A673 (cell line): ENCODE results near the gene MUC16. TPM values are rescaled to one million over a fixed set of nuclear protein-coding genes. Genes with fewer than 3 reads are reported as not detected.

Experiments
- BruUV-seq: library from RNA; stranded (reverse); fragments of 400-500 nt; replicated peaks from 2 replicates; lab custom pipeline; 2021; lab: Mats Ljungman, UMichigan
- CTCF ChIA-PET: fragments of 300-600 bp; sonication (Branson Sonifier 250); formaldehyde crosslinking; loops from one replicate; lab custom pipeline; 2022; ENCODE audit warnings: antibody characterized with exemption; lab: Charles Lee
- POLR2A ChIA-PET: fragments of 300-600 bp; sonication (Branson Sonifier 250); formaldehyde crosslinking; loops from one replicate; lab custom pipeline; 2022; ENCODE audit warnings: antibody characterized with exemption; ENCODE audit not compliant: low non-redundant PET; lab: Charles Lee
- DNase-seq: peaks from one replicate; pipeline ENCODE4 v3.0.0-alpha.2; 2015; ENCODE audit warnings: low spot score
- H3K27ac ChIP-seq: fragments of 200-600 bp; sonication (generic); 2 replicates; pipeline ENCODE4 v1.5.1; 2016; ENCODE audit warnings: mixed run types, low read depth, mild to moderate bottlenecking, mixed read lengths, antibody characterized with exemption, low read length; ENCODE audit not compliant: poor library complexity, severe bottlenecking
- H3K27me3 ChIP-seq: fragments of 200-600 bp; sonication (generic); replicated peaks from 2 replicates; pipeline ENCODE4 v1.6.1; 2017; ENCODE audit warnings: mixed run types, low read depth, mild to moderate bottlenecking, mixed read lengths, antibody characterized with exemption, low read length; ENCODE audit not compliant: insufficient read depth, poor library complexity
- H3K36me3 ChIP-seq: fragments of 200-600 bp; sonication (generic); 2 replicates; pipeline ENCODE4 v1.6.1; 2016; ENCODE audit warnings: mixed run types, mild to moderate bottlenecking, mixed read lengths, antibody characterized with exemption, low read length; ENCODE audit not compliant: insufficient read depth, poor library complexity, severe bottlenecking
- H3K4me1 ChIP-seq: fragments of 200-600 bp; sonication (generic); 2 replicates; pipeline ENCODE4 v1.6.1; 2017; ENCODE audit warnings: mixed run types, mild to moderate bottlenecking, mixed read lengths, antibody characterized with exemption, low read length; ENCODE audit not compliant: insufficient read depth, poor library complexity, severe bottlenecking
- H3K4me3 ChIP-seq: fragments of 200-600 bp; sonication (generic); 2 replicates; pipeline ENCODE4 v1.5.1; 2016; ENCODE audit warnings: low read depth, mixed run types, mild to moderate bottlenecking, mixed read lengths, low read length; ENCODE audit not compliant: poor library complexity, severe bottlenecking
- H3K9me3 ChIP-seq: fragments of 200-600 bp; sonication (generic); 2 replicates; pipeline ENCODE4 v1.6.1; 2016; ENCODE audit warnings: mixed run types, low read depth, mild to moderate bottlenecking, mixed read lengths, antibody characterized with exemption, low read length; ENCODE audit not compliant: poor library complexity, severe bottlenecking
- EZH2 ChIP-seq: fragments of 200-600 bp; sonication (generic); IDR thresholded peaks from 2 replicates; pipeline ENCODE4 v1.6.1; 2017; ENCODE audit warnings: borderline replicate concordance, low read depth, mild to moderate bottlenecking, mixed read lengths, antibody characterized with exemption, low read length; ENCODE audit not compliant: poor library complexity, severe bottlenecking
- intact Hi-C: fragments of 100-400 bp; cut with micrococcal nuclease; formaldehyde crosslinking; loops from one replicate; pipeline ENCODE4 v1.10.0; 2022; ENCODE audit not compliant: unreplicated experiment
- total RNA-seq: library from RNA; stranded (reverse); gene quantifications from 2 replicates; pipeline ENCODE4 v1.2.3, GENCODE V29; 2021
- TF ChIP-seq, protein P1 (sequence below): fragments of 300-800, 200-600 bp; sonication (generic); conservative IDR thresholded peaks from 2 replicates; pipeline ENCODE4 v1.5.1; 2017; ENCODE audit warnings: low read depth, mild to moderate bottlenecking, antibody characterized with exemption, low read length, moderate library complexity, mixed read lengths

MUC16 gene
- total RNA-seq, 1 experiment from 2014 or later = not detected

DNA sequence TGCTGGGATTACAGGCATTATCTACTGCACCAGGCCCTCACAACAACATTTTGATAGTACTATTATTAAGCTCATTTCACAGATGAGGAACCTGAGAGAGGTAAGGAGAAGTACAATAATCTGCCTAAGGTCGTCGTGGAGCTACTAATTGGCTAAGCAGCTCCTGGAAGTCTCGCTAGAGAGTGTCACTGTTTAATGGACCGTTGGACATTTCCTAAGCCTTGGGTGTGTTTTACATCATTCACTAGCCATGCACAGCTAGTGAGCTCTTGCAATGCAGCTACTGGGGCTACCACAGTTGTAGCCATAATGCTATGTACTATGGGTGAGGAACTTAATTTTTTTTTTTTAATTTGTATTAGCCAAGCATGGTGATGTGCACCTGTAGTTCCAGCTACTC, 42.7 kb upstream of the MUC16 start:
- H3K4me1 ChIP-seq = no peaks in the 10 kb centered on the region
- no peak for TF ChIP-seq EZH2
- TF ChIP-seq, protein P1, sequence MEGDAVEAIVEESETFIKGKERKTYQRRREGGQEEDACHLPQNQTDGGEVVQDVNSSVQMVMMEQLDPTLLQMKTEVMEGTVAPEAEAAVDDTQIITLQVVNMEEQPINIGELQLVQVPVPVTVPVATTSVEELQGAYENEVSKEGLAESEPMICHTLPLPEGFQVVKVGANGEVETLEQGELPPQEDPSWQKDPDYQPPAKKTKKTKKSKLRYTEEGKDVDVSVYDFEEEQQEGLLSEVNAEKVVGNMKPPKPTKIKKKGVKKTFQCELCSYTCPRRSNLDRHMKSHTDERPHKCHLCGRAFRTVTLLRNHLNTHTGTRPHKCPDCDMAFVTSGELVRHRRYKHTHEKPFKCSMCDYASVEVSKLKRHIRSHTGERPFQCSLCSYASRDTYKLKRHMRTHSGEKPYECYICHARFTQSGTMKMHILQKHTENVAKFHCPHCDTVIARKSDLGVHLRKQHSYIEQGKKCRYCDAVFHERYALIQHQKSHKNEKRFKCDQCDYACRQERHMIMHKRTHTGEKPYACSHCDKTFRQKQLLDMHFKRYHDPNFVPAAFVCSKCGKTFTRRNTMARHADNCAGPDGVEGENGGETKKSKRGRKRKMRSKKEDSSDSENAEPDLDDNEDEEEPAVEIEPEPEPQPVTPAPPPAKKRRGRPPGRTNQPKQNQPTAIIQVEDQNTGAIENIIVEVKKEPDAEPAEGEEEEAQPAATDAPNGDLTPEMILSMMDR = no peak
- H3K9me3 ChIP-seq = no peaks in the 10 kb centered on the region
- CTCF ChIA-PET = no interaction called here
- no TSS peak for BruUV-seq
- H3K27me3 ChIP-seq = no peaks in the 10 kb centered on the region
- POLR2A ChIA-PET = no interaction called here
- no peak for DNase-seq
- no peak overlapping the region for H3K4me3 ChIP-seq
- H3K36me3 ChIP-seq = no peaks in the 10 kb centered on the region
- intact Hi-C loops = no loop called here
- H3K27ac ChIP-seq = no peak overlapping the region

DNA sequence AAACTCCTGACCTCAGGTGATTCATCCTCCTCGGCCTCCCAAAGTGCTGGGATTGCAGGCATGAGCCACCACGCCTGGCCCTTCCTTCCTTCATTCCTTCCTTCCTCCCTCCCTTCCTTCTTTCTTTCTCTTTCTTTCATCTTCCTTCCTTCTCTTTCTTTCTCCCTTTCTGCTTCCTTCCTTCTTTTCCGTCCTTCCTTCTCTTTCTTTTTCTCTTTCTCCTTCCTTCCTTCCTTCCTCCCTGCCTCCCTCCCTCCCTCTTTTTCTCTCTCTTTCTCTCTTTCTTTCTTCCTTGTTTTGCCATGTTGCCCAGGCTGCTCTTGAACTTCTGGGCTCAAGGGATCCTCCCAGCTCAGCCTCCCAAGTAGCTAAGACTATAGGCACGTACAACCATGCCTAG, 36.5 kb upstream of the MUC16 start:
- no TSS peak for BruUV-seq

DNA sequence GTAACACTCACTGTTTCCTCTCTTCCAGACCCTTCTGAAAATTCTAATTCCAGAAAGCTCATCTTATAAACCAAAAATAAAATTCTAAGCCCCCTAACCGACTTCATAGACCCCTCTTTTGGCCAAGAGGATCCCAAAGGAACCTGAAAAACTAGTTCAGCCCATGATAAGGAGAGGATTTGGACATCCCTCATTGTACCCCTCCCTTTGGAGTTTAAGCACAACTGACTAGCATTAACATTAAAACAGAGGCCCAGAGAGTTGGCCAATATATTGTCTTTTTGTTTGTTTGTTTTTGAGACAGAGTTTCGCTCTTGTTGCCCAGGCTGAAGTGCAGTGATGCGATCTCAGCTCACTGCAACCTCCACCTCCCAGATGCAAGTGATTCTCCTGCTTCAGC, 34.2 kb upstream of the MUC16 start:
- POLR2A ChIA-PET = no interaction called here
- H3K27ac ChIP-seq = no peak overlapping the region
- H3K4me3 ChIP-seq = no peak overlapping the region
- peaks cover 6% of the 10 kb centered on the region for H3K27me3 ChIP-seq
- CTCF ChIA-PET = no interaction called here
- DNase-seq = no peak
- H3K36me3 ChIP-seq = no peaks in the 10 kb centered on the region
- BruUV-seq = no TSS peak
- no peaks in the 10 kb centered on the region for H3K4me1 ChIP-seq
- no peaks in the 10 kb centered on the region for H3K9me3 ChIP-seq
- intact Hi-C loops = no loop called here
- TF ChIP-seq, protein P1 = no peak
- no peak for TF ChIP-seq EZH2

More for the DNA sequence above, 36.5 kb upstream of the MUC16 start:
- intact Hi-C loops = no loop called here
- no peak overlapping the region for H3K4me3 ChIP-seq
- TF ChIP-seq EZH2 = no peak
- TF ChIP-seq, protein P1 = no peak
- no peaks in the 10 kb centered on the region for H3K4me1 ChIP-seq
- H3K27ac ChIP-seq = no peak overlapping the region
- H3K27me3 ChIP-seq = peaks cover 4% of the 10 kb centered on the region
- POLR2A ChIA-PET = no interaction called here
- no peak for DNase-seq
- CTCF ChIA-PET = interaction anchor here (0.6 kb wide), 1 partner anchor 953 kb away, joined by 6 read pairs; no protein-coding TSS in a partner anchor
- no peaks in the 10 kb centered on the region for H3K36me3 ChIP-seq
- no peaks in the 10 kb centered on the region for H3K9me3 ChIP-seq
